ENCODE results near the gene OR9A4.

Gene OR9A4

DNA sequence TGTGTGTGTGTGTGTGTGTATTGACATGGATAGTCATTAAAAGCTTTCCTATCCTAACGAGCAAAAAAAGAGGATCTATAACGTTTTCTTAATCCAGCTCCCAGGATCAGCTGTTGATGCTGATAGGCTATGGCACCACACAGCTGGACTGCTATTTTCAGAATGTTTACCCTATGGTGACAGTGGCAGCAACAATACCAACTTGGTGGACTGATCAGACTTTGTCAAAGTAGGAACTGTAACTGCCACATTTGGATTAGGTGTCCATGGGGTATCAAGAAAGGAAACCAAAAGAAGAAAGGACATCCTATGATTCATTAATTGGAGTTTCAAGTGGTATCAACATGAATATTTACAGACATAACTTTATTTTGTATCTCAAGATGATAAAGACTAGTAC, 33.3 kb downstream of the OR9A4 start:
- no peak for DNase-seq

DNA sequence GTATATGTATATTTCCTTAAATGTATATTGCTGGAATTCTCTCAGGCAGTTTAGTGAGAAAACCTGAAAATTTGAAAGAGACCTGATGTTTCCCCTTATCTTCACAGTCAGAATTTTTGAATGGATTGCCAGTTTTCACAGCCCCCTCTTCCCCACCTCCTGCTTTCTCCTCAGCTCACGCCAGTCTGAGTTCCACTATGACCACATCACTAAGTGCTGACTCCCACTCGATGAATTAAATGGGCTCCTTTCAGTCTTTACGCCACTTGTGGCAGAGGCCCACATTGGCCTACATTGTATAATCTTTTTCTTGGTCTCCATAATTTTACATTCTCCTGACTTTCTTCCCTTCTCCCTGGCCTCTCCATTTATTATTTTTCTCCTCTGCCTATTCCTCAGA, 33.7 kb downstream of the OR9A4 start:
- no peak for DNase-seq

DNA sequence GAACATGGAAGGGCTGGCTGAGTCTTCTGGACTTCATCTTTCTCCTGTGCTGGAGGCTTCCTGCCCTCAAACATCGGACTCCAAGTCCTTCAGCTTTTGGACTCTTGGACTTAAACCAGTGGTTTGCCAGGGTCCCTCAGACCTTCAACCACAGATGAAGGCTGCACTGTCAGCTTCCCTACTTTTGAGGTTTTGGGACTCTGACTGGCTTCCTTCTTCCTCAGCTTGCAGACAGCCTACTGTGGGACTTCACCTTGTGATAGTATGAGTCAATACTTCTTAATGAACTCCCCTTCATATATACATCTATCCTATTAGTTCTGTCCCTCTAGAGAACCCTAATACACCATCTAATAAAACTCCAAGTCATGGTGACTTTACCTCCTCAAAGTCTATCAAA, 34.6 kb downstream of the OR9A4 start:
- no peak for DNase-seq

DNA sequence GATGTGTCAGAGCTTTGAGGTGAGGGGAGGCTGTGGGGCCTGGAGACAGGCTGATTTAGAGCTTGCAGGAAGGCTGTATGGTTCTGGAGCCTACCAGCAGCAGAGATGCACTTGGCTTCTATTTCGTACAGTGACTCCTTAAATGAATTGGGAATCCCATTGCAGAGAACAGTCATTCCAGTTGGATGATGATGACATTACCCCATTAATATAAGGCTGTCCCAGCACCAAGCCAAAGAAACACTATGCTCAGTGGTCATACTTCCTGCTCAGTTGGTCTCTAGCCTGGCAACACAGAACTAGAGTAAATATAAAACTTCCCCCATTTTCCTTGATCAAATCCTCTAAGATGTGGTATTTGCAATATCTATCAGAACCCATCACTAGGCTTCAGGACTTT, 36.3 kb downstream of the OR9A4 start:
- no peak for DNase-seq

DNA sequence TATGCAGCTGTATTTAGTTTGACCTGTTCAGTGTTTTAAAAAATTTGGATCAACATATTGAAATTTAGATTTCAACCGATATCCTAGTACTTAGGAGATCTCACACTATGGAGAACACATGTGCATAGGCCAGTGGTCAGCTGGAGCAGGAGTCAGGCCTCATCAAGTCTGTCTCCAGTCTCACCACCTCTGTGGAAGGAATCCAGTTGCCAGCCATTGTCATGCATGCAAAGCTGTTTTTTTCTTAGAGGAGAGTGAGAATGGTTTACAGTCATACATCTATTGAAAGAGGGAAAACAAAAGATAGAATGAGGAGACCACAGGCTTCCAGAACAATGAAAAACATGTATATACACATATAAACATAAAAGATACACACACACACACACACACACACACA, 38.1 kb downstream of the OR9A4 start:
- no peak for DNase-seq

DNA sequence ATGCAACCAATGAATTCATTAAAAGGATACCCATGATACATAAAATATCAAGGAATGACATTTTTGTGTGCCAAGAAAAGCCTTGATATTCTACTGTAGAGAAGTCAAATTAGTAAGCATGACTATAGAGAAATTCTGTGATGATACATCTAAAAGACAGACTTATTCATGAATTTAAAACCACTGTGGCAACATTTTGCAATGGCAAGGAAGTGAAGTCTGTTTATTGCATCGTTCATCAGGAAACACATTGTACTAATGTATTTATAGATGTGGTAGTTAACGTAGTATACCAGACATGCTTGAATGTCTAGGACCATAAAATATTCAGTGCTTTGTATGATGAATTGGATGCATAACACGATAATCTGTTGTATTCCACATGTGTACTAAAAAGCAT, 39.9 kb downstream of the OR9A4 start:
- DNase-seq = no peak

GRCh38 chr7:141960687-141961422, 44.7 kb downstream of the OR9A4 start:
- no peak for DNase-seq

Measured in NCI-H748 treated with DMSO at 0.1 percent for 48 hours (cell line).